Activated CD8-positive, alpha-beta memory T cell treated with anti-CD3 and anti-CD28 coated beads, Interleukin-2, amount 10 ng/mL, durations not matched to agents 7 days and 5 days (primary cell): ENCODE measurements around the gene SNAPC5. TPM values are rescaled to one million over a fixed set of nuclear protein-coding genes. Genes with fewer than 3 reads are reported as not detected.
A peak's percentile ranks its signal among the peaks of the same experiment; 100 is the strongest.
"Not testable (repeated sequence)": the region's sequence is repeated elsewhere in the genome, so short reads cannot be mapped to it uniquely, and the experiment has no call there.

ENCODE experiments used
- ATAC-seq: fragments of 150-1000 bp; cut with Tn5 transposase; one replicate; pipeline ENCODE4 v1.10.0; 2021; ENCODE audit warnings: moderate library complexity
- CTCF ChIA-PET: fragments of 350-600 bp; sonication (Branson Sonifier 250); formaldehyde crosslinking; loops from one replicate; lab custom pipeline; 2021; ENCODE audit warnings: antibody characterized with exemption; lab: Charles Lee
- DNase-seq: peaks from one replicate; pipeline ENCODE4 v3.0.0-alpha.2; 2020
- H3K27ac Mint-ChIP-seq: one replicate; pipeline ENCODE4 v1.8.0; 2021; ENCODE audit warnings: mild to moderate bottlenecking, mixed read lengths
- H3K27me3 Mint-ChIP-seq: one replicate; pipeline ENCODE4 v1.8.0; 2021; ENCODE audit warnings: mixed read lengths
- H3K36me3 Mint-ChIP-seq: one replicate; pipeline ENCODE4 v1.8.0; 2021; ENCODE audit warnings: mild to moderate bottlenecking, mixed read lengths
- H3K4me1 Mint-ChIP-seq: one replicate; pipeline ENCODE4 v1.8.0; 2021; ENCODE audit warnings: mixed read lengths
- H3K4me3 Mint-ChIP-seq: one replicate; pipeline ENCODE4 v1.8.0; 2021; ENCODE audit warnings: mild to moderate bottlenecking, moderate library complexity, mixed read lengths
- H3K9me3 Mint-ChIP-seq: one replicate; pipeline ENCODE4 v1.8.0; 2022; ENCODE audit warnings: low read depth, mixed read lengths
- total RNA-seq, 2 experiments: library from RNA; stranded (reverse); gene quantifications; one replicate each; pipeline ENCODE4 v1.2.3, GENCODE V29; 2021

The SNAPC5 gene
- total RNA-seq, 2 experiments from 2014 or later = 29.3 to 30.0 TPM

DNA sequence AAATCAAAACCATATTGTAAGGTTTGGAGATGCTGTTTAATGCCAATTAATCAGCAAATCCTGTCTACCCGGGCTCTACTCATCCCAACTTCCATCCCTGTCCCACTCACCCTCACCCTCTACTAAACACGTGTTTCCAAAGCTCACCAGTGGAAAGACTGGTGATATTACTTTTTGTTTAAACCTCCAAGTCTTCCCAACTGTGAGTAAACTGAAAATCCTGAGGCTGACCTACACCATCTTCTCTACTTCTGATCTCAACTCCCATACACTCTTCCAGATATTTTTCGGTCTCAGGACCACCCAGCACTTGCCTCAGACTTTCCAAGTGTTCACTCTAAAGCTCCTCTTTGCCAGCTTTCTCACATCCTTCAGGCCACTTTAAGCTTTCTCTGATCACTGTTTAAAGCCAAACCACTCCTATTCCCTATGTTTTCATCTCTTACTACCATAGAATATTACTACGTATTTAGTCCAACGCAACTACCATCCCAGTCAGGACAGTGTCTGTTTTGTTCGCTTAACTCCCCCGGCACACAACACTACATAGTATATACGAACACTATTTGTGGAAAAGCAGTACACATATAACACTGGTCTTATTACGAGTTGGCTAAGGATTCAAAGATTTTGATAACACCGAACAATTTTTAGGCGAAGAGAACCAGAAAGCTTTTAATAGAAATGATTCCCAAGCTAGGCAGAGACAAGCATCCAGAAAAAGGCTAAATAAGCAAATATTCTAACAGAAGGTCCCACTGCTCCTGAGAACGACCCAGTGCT, 6.4 kb upstream of the SNAPC5 start:
- H3K4me1 Mint-ChIP-seq = peaks cover 61% of the 10 kb centered on the region

DNA sequence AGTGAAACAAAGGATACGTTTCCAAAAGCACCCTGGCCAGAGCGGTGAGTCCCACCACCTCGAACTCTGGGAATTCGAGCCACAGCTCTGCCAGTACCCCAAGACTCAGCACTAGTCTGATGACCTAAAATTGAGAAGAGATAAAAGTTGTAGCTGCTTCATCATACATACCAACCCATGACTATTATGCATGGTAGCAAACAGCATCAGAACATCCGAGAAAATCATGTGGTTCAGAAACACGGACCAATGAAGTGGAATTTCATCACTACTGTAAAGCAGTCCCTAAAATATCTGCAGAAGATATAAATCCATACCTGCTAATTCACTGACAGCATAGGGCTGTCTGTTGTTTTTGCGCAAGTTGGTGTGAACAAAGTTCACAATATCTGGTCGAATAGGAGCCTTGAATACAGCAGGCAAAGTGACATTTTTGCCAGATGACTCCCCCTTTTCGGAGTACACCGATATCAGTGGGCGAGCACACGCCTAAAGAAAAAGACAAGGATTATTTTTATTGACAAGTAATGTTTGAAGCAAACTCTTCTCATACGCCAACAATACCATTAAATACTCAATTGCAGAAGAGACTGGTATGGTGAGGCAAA, 5.6 kb upstream of the SNAPC5 start:
- not testable (repeated sequence) for H3K27me3 Mint-ChIP-seq, ATAC-seq, H3K9me3 Mint-ChIP-seq
- CTCF ChIA-PET = interaction anchor here (1.0 to 3.1 kb wide), 2 partner anchors 115 to 117 kb away, joined by 3 to 21 read pairs; partner anchors contain the start of gene MAP2K1
- H3K4me3 Mint-ChIP-seq = peak overlapping the region; percentile 94
- peak overlapping the region; percentile 97 for H3K27ac Mint-ChIP-seq
- peaks cover 63% of the 10 kb centered on the region for H3K4me1 Mint-ChIP-seq
- peaks cover 55% of the 10 kb centered on the region for H3K36me3 Mint-ChIP-seq
- peak; percentile 33 for DNase-seq

More for the DNA sequence above, 6.4 kb upstream of the SNAPC5 start:
- peak overlapping the region; percentile 97 for H3K27ac Mint-ChIP-seq
- H3K9me3 Mint-ChIP-seq = no peaks in the 10 kb centered on the region
- ATAC-seq (no peak), DNase-seq (no peak)
- peaks cover 52% of the 10 kb centered on the region for H3K36me3 Mint-ChIP-seq
- CTCF ChIA-PET = interaction anchor here (3.1 kb wide), 1 partner anchor 116 kb away, joined by 21 read pairs; the partner anchor contains the start of gene MAP2K1
- peak overlapping the region; percentile 94 for H3K4me3 Mint-ChIP-seq
- no peaks in the 10 kb centered on the region for H3K27me3 Mint-ChIP-seq

DNA sequence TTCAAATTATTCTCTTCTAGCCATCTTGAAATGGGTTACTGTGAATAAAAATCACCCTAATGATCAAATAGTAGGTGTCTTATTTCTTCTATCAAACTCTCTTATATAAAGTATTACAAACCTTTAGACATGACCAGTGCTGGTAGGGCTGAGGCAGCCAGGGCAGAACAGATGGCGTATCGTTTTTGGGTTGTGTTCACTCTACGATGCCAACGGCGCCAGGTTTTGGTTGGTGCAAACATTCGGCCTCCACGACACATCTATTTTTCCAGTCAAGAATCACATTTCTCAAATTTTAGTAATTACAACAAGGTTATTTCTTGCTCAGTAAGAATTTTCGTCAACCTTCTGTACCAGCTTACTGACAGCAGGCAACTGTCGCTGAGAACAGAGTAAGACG, 4.9 kb upstream of the SNAPC5 start:
- Mint-ChIP-seq H3K4me3 (peak overlapping the region; percentile 94), H3K9me3 (no peaks in the 10 kb centered on the region), H3K4me1 (peaks cover 62% of the 10 kb centered on the region), H3K27me3 (no peaks in the 10 kb centered on the region), H3K27ac (peak overlapping the region; percentile 97), H3K36me3 (peaks cover 60% of the 10 kb centered on the region)
- ATAC-seq (no peak), DNase-seq (peak; percentile 39)
- CTCF ChIA-PET = interaction anchor here (1.0 kb wide), 1 partner anchor 117 kb away, joined by 3 read pairs; no protein-coding TSS in a partner anchor

DNA sequence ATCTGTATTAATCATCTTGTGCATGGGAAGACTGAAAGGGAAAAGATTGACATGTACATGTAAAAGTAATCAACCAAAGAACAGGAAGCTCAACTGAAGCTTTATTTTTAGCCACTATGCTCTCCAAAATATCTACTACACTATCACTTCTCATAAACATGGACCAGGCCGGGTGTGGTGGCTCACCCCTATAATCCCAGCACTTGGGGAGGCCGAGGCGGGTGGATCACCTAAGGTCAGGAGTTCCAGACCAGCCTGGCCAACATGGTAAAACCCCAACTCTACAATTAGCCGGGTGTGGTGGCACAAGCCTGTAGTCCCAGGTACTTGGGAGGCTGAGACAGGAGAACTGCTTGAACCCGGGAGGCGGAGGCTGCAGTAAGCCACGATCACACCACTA, 2.8 kb upstream of the SNAPC5 start:
- Mint-ChIP-seq H3K27ac (peak overlapping the region; percentile 33), H3K4me1 (peaks cover 66% of the 10 kb centered on the region), H3K36me3 (peaks cover 63% of the 10 kb centered on the region)
- not testable (repeated sequence) for ATAC-seq, H3K4me3 Mint-ChIP-seq, H3K9me3 Mint-ChIP-seq, H3K27me3 Mint-ChIP-seq
- peak; percentile 38 for DNase-seq
- CTCF ChIA-PET = interaction anchor here (1.7 to 5.9 kb wide), 4 partner anchors 98 to 210 kb away, joined by 4 to 119 read pairs (median 35); partner anchors contain the start of genes MAP2K1 and TIPIN

DNA sequence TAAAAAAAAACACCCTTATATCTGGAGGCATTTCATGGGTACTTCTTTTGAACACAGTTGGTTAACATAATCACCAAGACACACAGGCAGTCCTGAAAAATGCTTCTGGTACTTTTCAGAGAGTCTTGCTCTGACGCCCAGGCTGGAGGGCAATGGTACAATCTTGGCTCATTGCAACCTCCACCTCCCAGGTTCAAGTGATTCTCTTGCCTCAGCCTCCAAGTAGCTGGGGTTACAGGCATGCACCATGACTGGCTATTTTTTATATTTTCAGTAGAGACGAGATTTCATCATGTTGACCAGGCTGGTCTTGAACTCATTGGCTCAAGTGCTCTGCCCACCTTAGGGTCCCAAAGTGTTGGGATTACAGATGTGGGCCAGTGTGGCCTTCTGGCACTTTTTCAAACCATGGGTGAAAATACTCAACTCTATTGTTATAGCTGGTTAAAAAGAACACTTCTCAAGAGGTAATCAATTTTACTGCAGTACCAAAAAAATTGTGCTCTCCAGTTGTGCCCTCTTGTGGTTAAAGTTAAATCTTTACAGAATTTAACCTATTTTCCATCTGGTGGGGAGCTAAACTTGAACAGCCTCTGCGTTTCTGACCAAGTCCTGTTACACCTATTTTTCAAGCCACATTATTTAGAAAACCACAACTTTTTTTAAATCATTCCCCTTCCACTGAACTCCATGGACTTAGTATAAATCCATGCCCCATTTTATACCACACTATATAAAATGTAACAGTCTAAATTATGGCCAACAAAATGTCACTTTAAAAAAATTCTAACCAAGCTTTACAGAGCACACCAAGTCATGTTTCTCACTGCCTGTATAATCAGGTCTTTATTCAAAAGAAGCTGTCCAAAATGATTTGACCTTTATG, 1.2 kb upstream of the SNAPC5 start:
- Mint-ChIP-seq H3K36me3 (peaks cover 66% of the 10 kb centered on the region), H3K4me1 (peaks cover 74% of the 10 kb centered on the region), H3K4me3 (no peak overlapping the region), H3K27ac (peak overlapping the region; percentile 94), H3K27me3 (no peaks in the 10 kb centered on the region), H3K9me3 (no peaks in the 10 kb centered on the region)
- DNase-seq (no peak), ATAC-seq (no peak)
- CTCF ChIA-PET = interaction anchor here (0.6 to 5.9 kb wide), 34 partner anchors 8 to 630 kb away, joined by 3 to 119 read pairs (median 6); partner anchors contain the start of genes DIS3L, MAP2K1, RAB11A and TIPIN

DNA sequence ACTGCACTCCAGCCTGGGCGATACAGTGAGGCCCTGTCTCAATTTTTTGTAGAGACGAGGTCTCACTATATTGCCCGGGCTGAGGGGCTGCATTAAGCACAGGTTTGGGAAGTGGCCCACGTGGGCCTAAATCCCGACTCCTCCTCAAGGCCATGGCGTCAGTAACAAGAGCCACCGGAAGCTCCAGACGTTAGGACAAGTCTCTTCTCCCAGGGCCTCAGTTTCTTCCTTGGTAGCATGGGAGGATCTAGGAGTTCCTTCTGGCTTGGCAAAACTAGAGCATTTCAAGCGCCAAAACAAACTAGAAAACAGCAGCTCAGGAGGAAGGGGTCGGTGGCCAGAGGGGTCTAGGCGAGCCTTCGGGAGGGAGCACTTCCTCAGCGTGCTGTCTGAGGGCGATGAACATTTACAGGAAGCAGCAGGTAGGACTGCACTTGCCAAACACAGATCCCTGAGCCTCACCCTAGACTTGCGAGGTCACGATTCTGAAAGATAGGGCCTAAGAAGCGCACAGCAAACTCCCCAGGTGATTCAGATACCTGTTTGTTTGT, 536 bp downstream of the SNAPC5 start:
- Mint-ChIP-seq H3K4me1 (peaks cover 61% of the 10 kb centered on the region), H3K27ac (peak overlapping the region; percentile 94), H3K36me3 (peaks cover 61% of the 10 kb centered on the region), H3K4me3 (peak overlapping the region; percentile 85), H3K9me3 (no peaks in the 10 kb centered on the region), H3K27me3 (no peaks in the 10 kb centered on the region)
- DNase-seq = no peak
- CTCF ChIA-PET = interaction anchor here (1.0 to 5.9 kb wide), 21 partner anchors 10 to 208 kb away, joined by 3 to 119 read pairs (median 13); partner anchors contain the start of genes DIS3L, MAP2K1 and TIPIN
- ATAC-seq = peak; percentile 43

DNA sequence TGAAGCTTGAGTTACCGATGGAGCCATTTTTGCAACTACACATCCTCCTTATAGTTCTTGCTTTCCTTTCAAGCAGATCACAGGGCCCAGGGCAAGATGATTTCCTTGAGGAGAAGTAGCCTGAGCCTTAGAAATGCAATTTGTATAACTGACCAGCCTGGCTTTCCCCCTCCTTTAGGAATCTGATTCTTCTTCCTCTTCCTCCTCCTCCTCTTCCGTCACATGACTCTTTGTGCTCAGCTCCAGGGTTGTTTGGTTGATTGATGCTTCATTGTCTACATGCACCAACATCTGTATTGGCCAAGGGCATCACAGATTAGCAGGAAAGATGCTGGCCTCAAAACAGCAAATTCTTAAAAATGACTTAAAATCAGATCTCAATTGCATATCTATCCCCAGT, 3.3 kb downstream of the SNAPC5 start:
- DNase-seq (no peak), ATAC-seq (no peak)
- Mint-ChIP-seq H3K27ac (peak overlapping the region; percentile 7), H3K36me3 (peaks cover 49% of the 10 kb centered on the region), H3K9me3 (no peaks in the 10 kb centered on the region), H3K4me3 (no peak overlapping the region), H3K4me1 (peaks cover 34% of the 10 kb centered on the region), H3K27me3 (no peaks in the 10 kb centered on the region)
- CTCF ChIA-PET = no interaction called here

DNA sequence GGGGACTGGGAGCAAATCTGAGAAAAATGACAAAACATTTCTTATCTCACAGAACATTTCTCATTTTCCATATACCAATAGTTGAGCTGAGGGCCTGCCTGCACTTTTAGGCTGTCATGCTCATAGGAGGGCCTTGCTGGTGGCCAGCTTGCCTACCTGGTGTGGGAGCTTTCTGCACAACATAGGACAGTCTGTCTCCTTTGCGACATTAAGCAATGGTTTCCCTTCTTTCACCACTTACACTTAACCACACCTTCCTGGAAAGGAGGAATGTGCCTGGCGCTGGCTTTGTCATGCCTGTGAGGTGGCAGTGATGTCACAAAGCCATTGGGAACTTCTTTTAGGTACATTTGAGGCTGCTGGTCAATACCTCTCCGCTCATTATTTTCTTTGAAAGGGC, 5.7 kb downstream of the SNAPC5 start:
- no peak overlapping the region for H3K4me3 Mint-ChIP-seq
- H3K4me1 Mint-ChIP-seq = peaks cover 17% of the 10 kb centered on the region
- H3K9me3 Mint-ChIP-seq = no peaks in the 10 kb centered on the region
- no peaks in the 10 kb centered on the region for H3K27me3 Mint-ChIP-seq
- CTCF ChIA-PET = no interaction called here
- ATAC-seq (no peak), DNase-seq (no peak)
- H3K36me3 Mint-ChIP-seq = peaks cover 48% of the 10 kb centered on the region
- no peak overlapping the region for H3K27ac Mint-ChIP-seq

DNA sequence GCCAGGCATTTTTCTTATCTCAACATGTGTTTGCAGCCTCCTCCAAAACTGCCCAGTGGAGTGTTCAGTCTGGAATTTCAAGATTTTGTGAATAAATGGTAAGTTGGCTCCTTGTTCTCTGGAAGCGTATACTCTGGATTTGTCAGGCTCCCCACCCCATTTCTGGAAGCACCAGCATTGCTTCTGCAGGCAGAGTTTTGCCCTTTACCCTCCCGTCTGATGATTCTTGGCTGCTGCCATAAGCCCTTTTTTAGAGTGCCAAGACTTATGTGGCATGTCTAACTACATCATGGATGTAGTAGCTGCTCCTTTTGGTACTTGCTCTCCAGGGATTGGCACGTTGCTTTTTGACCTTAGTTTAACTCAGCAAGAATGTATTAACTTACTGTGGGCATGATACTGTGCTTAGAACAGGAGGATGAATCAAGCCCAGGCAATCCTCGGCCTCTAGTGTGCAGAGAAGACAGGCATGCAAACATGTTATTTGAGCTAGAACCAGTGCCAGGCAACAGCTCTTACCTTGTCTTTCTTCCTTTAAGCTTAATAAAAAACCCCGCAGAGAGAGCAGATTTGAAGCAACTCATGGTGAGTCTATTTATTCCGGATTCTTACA, 8.3 kb downstream of the SNAPC5 start:
- no peak overlapping the region for H3K27ac Mint-ChIP-seq
- DNase-seq (no peak), ATAC-seq (no peak)
- H3K9me3 Mint-ChIP-seq = no peaks in the 10 kb centered on the region
- peaks cover 43% of the 10 kb centered on the region for H3K36me3 Mint-ChIP-seq
- H3K4me3 Mint-ChIP-seq = no peak overlapping the region
- H3K27me3 Mint-ChIP-seq = no peaks in the 10 kb centered on the region
- CTCF ChIA-PET = interaction anchor here (1.9 kb wide), 1 partner anchor 10 kb away, joined by 5 read pairs; no protein-coding TSS in a partner anchor
- H3K4me1 Mint-ChIP-seq = peaks cover 2% of the 10 kb centered on the region

DNA sequence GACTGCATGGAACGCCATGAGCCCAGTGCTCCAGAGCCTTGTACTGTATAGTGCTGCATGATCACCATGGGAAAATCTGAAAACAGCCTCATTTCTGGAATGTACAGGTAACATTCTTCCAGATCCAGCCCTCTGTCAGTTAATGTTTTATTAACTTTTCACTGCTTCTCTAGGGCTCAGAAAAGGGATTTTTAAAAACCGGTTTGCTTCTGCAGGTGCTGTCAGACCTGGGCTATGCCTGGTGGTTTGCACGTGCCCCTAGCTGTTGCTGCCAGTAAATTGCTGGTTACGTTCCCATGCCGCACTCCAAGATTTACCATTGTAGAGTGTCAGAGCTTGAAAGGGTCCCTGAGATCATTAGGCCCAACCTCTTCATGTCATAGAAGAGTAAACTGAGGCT, 9.0 kb downstream of the SNAPC5 start:
- Mint-ChIP-seq H3K36me3 (peaks cover 38% of the 10 kb centered on the region), H3K27me3 (no peaks in the 10 kb centered on the region), H3K27ac (no peak overlapping the region), H3K9me3 (no peaks in the 10 kb centered on the region), H3K4me3 (no peak overlapping the region), H3K4me1 (no peaks in the 10 kb centered on the region)
- DNase-seq (no peak), ATAC-seq (no peak)
- CTCF ChIA-PET = interaction anchor here (1.9 kb wide), 1 partner anchor 10 kb away, joined by 5 read pairs; no protein-coding TSS in a partner anchor

DNA sequence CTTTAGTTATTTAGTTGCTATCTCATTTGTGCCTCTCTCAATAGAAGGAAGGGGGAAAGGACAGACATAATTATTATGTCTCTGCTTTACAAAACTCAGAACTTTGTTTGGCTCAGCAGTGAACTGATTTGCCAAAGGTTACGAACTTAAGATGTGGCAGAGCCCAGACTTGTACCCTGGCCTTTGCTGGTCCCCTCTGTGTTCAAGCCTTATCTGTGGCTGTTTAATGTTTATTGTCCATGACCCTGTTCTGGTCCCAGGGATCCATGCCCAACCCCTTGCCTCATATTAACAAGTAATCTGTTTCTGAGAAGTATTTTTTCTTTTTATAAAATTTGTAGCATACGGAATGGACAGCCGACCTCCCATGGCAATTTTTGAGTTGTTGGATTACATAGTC, 10.7 kb downstream of the SNAPC5 start:
- CTCF ChIA-PET = interaction anchor here (0.9 to 1.0 kb wide), 2 partner anchors 11 to 99 kb away, joined by 3 read pairs; no protein-coding TSS in a partner anchor
- no peak overlapping the region for H3K27ac Mint-ChIP-seq
- H3K27me3 Mint-ChIP-seq = no peaks in the 10 kb centered on the region
- H3K4me1 Mint-ChIP-seq = no peaks in the 10 kb centered on the region
- peaks cover 42% of the 10 kb centered on the region for H3K36me3 Mint-ChIP-seq
- no peaks in the 10 kb centered on the region for H3K9me3 Mint-ChIP-seq
- ATAC-seq (no peak), DNase-seq (no peak)
- H3K4me3 Mint-ChIP-seq = no peak overlapping the region

DNA sequence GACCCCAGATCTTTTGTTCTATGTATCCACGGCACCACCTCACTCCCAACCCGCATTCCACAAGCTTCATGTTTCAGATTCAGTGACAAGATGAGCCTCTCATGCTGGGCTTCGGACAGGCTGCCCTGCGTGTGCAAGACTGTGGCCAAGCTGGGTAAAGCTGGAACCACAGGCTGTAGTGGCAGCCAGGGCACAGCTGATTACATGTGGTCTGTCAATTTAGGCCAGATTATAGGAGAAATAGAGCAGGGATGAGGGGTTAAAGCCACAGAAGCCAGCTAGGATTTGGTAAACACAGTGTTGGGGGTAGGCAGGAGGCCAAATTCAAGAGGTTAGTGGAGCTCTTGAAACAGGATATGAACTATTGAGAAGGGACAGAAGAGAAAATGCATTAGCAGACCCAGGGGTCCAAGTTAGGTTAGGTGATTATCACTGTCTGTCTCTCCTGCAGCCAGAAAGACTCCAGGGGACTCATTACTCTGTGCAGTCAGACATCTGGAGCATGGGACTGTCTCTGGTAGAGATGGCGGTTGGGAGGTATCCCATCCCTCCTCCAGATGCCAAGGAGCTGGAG, 12.9 kb downstream of the SNAPC5 start:
- H3K27ac Mint-ChIP-seq = no peak overlapping the region
- peaks cover 42% of the 10 kb centered on the region for H3K36me3 Mint-ChIP-seq
- no peak overlapping the region for H3K4me3 Mint-ChIP-seq
- H3K27me3 Mint-ChIP-seq = no peaks in the 10 kb centered on the region
- no peaks in the 10 kb centered on the region for H3K9me3 Mint-ChIP-seq
- CTCF ChIA-PET = interaction anchor here (0.9 to 2.8 kb wide), 4 partner anchors 13 to 97 kb away, joined by 3 to 13 read pairs (median 4); partner anchors contain the start of gene SNAPC5
- no peak for DNase-seq
- H3K4me1 Mint-ChIP-seq = no peaks in the 10 kb centered on the region
- no peak for ATAC-seq
